Endothelial cell of umbilical vein (primary cell): ENCODE measurements around the gene NEDD1. TPM values are rescaled to one million over a fixed set of nuclear protein-coding genes. Genes with fewer than 3 reads are reported as not detected.

ENCODE experiments used
- BruUV-seq: library from RNA; stranded (reverse); fragments of 400-500 nt; replicated peaks from 2 replicates; lab custom pipeline; 2021; lab: Mats Ljungman, UMichigan
- CTCF ChIA-PET: fragments of 300-600, 350-600 bp; sonication (Branson Sonifier 250); formaldehyde crosslinking; loops from one replicate; lab custom pipeline; 2021; ENCODE audit warnings: antibody characterized with exemption, inconsistent platforms; lab: Charles Lee
- POLR2A ChIA-PET: fragments of 300-600, 350-600 bp; sonication (Branson Sonifier 250); formaldehyde crosslinking; loops from one replicate; lab custom pipeline; 2021; ENCODE audit warnings: antibody characterized with exemption, inconsistent platforms; lab: Charles Lee
- DNase-seq: peaks from one replicate; pipeline ENCODE4 v3.0.0-alpha.2; 2011; ENCODE audit warnings: low read depth, low spot score
- FAIRE-seq: peaks from 2 replicates; lab custom pipeline; 2011; peaks lifted over from hg19 to GRCh38; lab: Jason Lieb, UNC
- H2AFZ ChIP-seq: 2 replicates; pipeline ENCODE4 v1.6.0; 2012; ENCODE audit warnings: low read depth, low read length, control low read depth, inconsistent platforms
- H3K27ac ChIP-seq: 2 replicates; pipeline ENCODE4 v1.5.1; 2011; ENCODE audit warnings: low read depth, mild to moderate bottlenecking, control low read depth, low read length, moderate library complexity; ENCODE audit not compliant: insufficient read depth
- H3K27me3 ChIP-seq, 2 experiments: 2 replicates each; pipeline versions ENCODE4 v1.6.0 to v1.6.1; 2011; ENCODE audit warnings: low read length in 2 of 2, mixed read lengths in 1 of 2; ENCODE audit not compliant: control insufficient read depth in 2 of 2, insufficient read depth in 2 of 2
- H3K36me3 ChIP-seq, 2 experiments: 2 replicates in 1 of 2; 3 replicates in 1 of 2; pipeline ENCODE4 v1.5.1; 2011; ENCODE audit warnings: low read length in 2 of 2, mild to moderate bottlenecking in 1 of 2, moderate library complexity in 1 of 2; ENCODE audit not compliant: control insufficient read depth in 2 of 2, insufficient read depth in 2 of 2; ENCODE audit errors: extremely low read depth in 1 of 2
- H3K4me1 ChIP-seq: 3 replicates; pipeline ENCODE4 v1.5.1; 2011; ENCODE audit warnings: mild to moderate bottlenecking, low read length; ENCODE audit not compliant: control insufficient read depth, insufficient read depth; ENCODE audit errors: extremely low read depth
- H3K4me2 ChIP-seq: 2 replicates; pipeline ENCODE4 v1.6.1; 2011; ENCODE audit warnings: low read length, control low read depth, mixed read lengths; ENCODE audit not compliant: insufficient read depth
- H3K4me3 ChIP-seq, 3 experiments: fragments of 200-600 bp in 1 of 3; sonication (generic), shearing (Covaris generic) in 1 of 3; replicated peaks in 1 of 3; 2 replicates each; pipeline ENCODE4 v1.5.1; 2011 to 2016; ENCODE audit warnings: control low read depth in 3 of 3, low read length in 3 of 3, mild to moderate bottlenecking in 2 of 3, inconsistent platforms in 1 of 3, low read depth in 1 of 3, moderate library complexity in 1 of 3; ENCODE audit not compliant: insufficient read depth in 1 of 3
- H3K79me2 ChIP-seq: 2 replicates; pipeline ENCODE4 v1.6.0; 2012; ENCODE audit warnings: low read length, inconsistent platforms; ENCODE audit not compliant: control insufficient read depth, insufficient read depth
- H3K9ac ChIP-seq: replicated peaks from 2 replicates; pipeline ENCODE3; 2011; ENCODE audit warnings: low read length, control low read depth; ENCODE audit not compliant: insufficient read depth; ENCODE audit errors: extremely low read depth
- H3K9me1 ChIP-seq: replicated peaks from 3 replicates; pipeline ENCODE4 v1.6.0; 2011; ENCODE audit warnings: mild to moderate bottlenecking, low read length; ENCODE audit not compliant: control insufficient read depth, insufficient read depth; ENCODE audit errors: extremely low read depth
- H3K9me3 ChIP-seq: replicated peaks from 2 replicates; pipeline ENCODE4 v1.5.1; 2012; ENCODE audit warnings: low read length, inconsistent platforms; ENCODE audit not compliant: control insufficient read depth, insufficient read depth
- H4K20me1 ChIP-seq: replicated peaks from 2 replicates; pipeline ENCODE3; 2011; ENCODE audit warnings: mild to moderate bottlenecking, low read length; ENCODE audit not compliant: control insufficient read depth, insufficient read depth; ENCODE audit errors: extremely low read depth
- EZH2 ChIP-seq: IDR thresholded peaks from 2 replicates; pipeline ENCODE4 v1.6.1; 2012; ENCODE audit warnings: borderline replicate concordance, low read depth, mild to moderate bottlenecking, moderate library complexity, low read length, inconsistent platforms; ENCODE audit not compliant: severe bottlenecking
- FOS ChIP-seq: IDR thresholded peaks from 2 replicates; pipeline ENCODE4 v1.6.1; 2011; ENCODE audit warnings: mild to moderate bottlenecking, low read length, moderate library complexity, borderline replicate concordance; ENCODE audit not compliant: insufficient read depth
- GATA2 ChIP-seq: IDR thresholded peaks from 2 replicates; pipeline ENCODE4 v1.7.0; 2011; ENCODE audit warnings: low read depth, mild to moderate bottlenecking, moderate library complexity, mixed read lengths, low read length; ENCODE audit not compliant: insufficient read length, insufficient read depth
- JUN ChIP-seq: IDR thresholded peaks from 2 replicates; pipeline ENCODE4 v1.6.1; 2011; ENCODE audit warnings: borderline replicate concordance, low read depth; ENCODE audit not compliant: insufficient read length, insufficient read depth
- MYC ChIP-seq: IDR thresholded peaks from one replicate; pipeline ENCODE4 v1.6.1; 2011; ENCODE audit warnings: mild to moderate bottlenecking, low read depth, low read length
- POLR2A ChIP-seq: IDR thresholded peaks from 2 replicates; pipeline ENCODE4 v1.6.1; 2012; ENCODE audit warnings: low read depth, mild to moderate bottlenecking, control low read depth, low read length
- POLR2AphosphoS5 ChIP-seq: IDR thresholded peaks from 2 replicates; pipeline ENCODE4 v1.6.1; 2012; ENCODE audit warnings: low read depth, mild to moderate bottlenecking, control low read depth, low read length, moderate library complexity; ENCODE audit not compliant: insufficient read depth
- dilution Hi-C: fragments of 300-500 bp; cut with MboI; formaldehyde crosslinking; loops from one replicate; pipeline ENCODE4 v1.15.0; 2019; ENCODE audit warnings: low sequenced_read_pairs; ENCODE audit not compliant: extremely low pct_ligation_motif_present
- intact Hi-C: fragments of 100-400 bp; cut with micrococcal nuclease; formaldehyde crosslinking; loops from one replicate; pipeline ENCODE4 v1.10.0; 2022
- polyA plus RNA-seq, 4 experiments: library from polyadenylated mRNA; depleted of rRNA in 3 of 4; stranded (reverse) in 3 of 4; unstranded in 1 of 4; fragments of >200 nt; gene quantifications; 2 replicates each; pipeline versions ENCODE4 v1.2.1 to v1.2.3, GENCODE V29; 2011 to 2012; ENCODE audit warnings: missing spikeins in 1 of 4
- total RNA-seq: library from RNA; stranded (reverse); gene quantifications from 2 replicates; pipeline ENCODE4 v1.2.3, GENCODE V29; 2021
- TF ChIP-seq, protein P1 (sequence below), 2 donors: IDR thresholded peaks; 1 replicate in 1 of 2; 2 replicates in 1 of 2; pipeline ENCODE4 v1.5.1; 2011; ENCODE audit warnings: low read length in 2 of 2, mild to moderate bottlenecking in 2 of 2, moderate library complexity in 2 of 2, control low read depth in 1 of 2, inconsistent platforms in 1 of 2, low read depth in 1 of 2; ENCODE audit not compliant: insufficient read depth in 1 of 2; ENCODE audit errors: extremely low read depth in 1 of 2
- TF ChIP-seq, protein P2 (sequence below): IDR thresholded peaks from 2 replicates; pipeline ENCODE4 v1.6.1; 2011; ENCODE audit not compliant: insufficient read depth, insufficient read length

NEDD1 gene
- total and polyA plus RNA-seq, 2 donors (not counting 3 experiments of a cell fraction or from before 2014, with no cell fraction given) = 9.8 to 25.4 TPM

DNA sequence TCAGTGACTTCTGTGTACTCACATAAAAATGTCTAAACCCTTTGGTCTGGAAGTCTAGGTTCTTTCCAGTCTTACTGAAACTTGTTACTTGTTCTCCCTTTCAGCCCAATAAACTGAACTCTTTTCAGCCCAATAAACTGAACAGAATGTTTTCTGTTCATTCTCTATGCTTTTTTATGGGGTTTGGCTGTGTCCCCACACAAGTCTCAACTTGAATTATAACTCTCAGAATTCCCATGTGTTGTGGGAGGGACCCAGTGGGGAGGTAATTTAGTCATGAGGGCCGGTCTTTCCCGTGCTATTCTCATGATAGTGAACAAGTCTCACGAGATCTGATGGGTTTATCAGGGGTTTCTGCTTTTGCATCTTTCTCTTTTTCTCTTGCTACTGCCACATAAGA lies 15.0 kb upstream of the NEDD1 start:
- intact Hi-C loops = no loop called here
- H3K36me3 ChIP-seq = no peaks in the 10 kb centered on the region
- no peak overlapping the region for H3K9ac ChIP-seq
- no peak overlapping the region for H3K27ac ChIP-seq
- no peaks in the 10 kb centered on the region for H3K9me1 ChIP-seq
- dilution Hi-C loops = no loop called here
- no peak for DNase-seq
- no peak for FAIRE-seq
- H2AFZ ChIP-seq = no peak overlapping the region
- H3K4me1 ChIP-seq = peaks cover 16% of the 10 kb centered on the region
- ChIA-PET CTCF (interaction anchor here (0.9 kb wide), 1 partner anchor 9 kb away, joined by 3 read pairs; no protein-coding TSS in a partner anchor), POLR2A (no interaction called here)
- H3K27me3 ChIP-seq = no peaks in the 10 kb centered on the region
- H3K4me2 ChIP-seq = no peak overlapping the region
- H3K9me3 ChIP-seq = no peaks in the 10 kb centered on the region
- no peaks in the 10 kb centered on the region for H4K20me1 ChIP-seq
- no peaks in the 10 kb centered on the region for H3K79me2 ChIP-seq
- no TSS peak for BruUV-seq
- TF ChIP-seq EZH2 (no peak), GATA2 (no peak), FOS (no peak), POLR2A (no peak), JUN (no peak), MYC (no peak), POLR2AphosphoS5 (no peak)
- TF ChIP-seq, protein P1, sequence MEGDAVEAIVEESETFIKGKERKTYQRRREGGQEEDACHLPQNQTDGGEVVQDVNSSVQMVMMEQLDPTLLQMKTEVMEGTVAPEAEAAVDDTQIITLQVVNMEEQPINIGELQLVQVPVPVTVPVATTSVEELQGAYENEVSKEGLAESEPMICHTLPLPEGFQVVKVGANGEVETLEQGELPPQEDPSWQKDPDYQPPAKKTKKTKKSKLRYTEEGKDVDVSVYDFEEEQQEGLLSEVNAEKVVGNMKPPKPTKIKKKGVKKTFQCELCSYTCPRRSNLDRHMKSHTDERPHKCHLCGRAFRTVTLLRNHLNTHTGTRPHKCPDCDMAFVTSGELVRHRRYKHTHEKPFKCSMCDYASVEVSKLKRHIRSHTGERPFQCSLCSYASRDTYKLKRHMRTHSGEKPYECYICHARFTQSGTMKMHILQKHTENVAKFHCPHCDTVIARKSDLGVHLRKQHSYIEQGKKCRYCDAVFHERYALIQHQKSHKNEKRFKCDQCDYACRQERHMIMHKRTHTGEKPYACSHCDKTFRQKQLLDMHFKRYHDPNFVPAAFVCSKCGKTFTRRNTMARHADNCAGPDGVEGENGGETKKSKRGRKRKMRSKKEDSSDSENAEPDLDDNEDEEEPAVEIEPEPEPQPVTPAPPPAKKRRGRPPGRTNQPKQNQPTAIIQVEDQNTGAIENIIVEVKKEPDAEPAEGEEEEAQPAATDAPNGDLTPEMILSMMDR (IDR thresholded peaks at IDR 0.05; ENCODE audit: extremely low read depth in 1 of 2, insufficient read depth in 1 of 2, low read depth in 1 of 2, low read length in 2 of 2) = no peak
- TF ChIP-seq, protein P2, sequence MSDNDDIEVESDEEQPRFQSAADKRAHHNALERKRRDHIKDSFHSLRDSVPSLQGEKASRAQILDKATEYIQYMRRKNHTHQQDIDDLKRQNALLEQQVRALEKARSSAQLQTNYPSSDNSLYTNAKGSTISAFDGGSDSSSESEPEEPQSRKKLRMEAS = no peak
- H3K4me3 ChIP-seq = no peak overlapping the region
